ENCODE data around the gene CYFIP2.

The CYFIP2 gene

DNA sequence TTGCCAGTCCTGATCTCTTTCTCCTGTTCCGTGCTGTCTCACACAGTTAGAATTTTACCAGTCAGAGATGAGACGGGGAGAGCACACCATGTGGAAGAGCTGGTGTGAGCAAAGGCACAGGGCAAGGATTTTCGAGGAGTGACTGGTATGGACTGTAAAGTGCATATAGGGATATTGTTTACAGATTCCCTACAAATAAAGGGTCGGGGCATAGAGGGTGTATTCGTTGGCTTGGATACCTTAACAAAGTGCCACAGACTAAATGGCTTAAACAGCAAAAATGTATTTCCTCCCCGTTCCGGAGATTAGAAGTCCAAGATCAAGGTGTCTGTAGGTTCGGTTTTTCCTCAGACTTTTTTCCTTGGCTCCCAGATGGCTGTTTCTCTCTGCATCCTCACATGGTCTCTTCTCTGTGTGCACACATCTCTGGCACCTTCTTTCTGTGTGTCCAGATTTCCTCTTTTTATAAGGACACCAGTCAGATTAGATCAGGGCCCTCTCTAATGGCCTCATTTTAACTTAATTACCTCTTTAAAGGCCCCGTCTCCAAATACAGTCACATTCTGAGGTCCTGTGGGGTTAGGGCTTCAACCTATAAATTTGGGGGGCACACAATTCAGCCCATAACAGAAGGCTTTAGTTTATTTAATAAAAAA, 23.4 kb downstream of the CYFIP2 start:
- Histone ChIP-seq H3K4me2 (ENCODE audit: low read depth, low read length) (no peak overlapping the region), H3K27ac (ENCODE audit: low read length) (no peak overlapping the region)

DNA sequence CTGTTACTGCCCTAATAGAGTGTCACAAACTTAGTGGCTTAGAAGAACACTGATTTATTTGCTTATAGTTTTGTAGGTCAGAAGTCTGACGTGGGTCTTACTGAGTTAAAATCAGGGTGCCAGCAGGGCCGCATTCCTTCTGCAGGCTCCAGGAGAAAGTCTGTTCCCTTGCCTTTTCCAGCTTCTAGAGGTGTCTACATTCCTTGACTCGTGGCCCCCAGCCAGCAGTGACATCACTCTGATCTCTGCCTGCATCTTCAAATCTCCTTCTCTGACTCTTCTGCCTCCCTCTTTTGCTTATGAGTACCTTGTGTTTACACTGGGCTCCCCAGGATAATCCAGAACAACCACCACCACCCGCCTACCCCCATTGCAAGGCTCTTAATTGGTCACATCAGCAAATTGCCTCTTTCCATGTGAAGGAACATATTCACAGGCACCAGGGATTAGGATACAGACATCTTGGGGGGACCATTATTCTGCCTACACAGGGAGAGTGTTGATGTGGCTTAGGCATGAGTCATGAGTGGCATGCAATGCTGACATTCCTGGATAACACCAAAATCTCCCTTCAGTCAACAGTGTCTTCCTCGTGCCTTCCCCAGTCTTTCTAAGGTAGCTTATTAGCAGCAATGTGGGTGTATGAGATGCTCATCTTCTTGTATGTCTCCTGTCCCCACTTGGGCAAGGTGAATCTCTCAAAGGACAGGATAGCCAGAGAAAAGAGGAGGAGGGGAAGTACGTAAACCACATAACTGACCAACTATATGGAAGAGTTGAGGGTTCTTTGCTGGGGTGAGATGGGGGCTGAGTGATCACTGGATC, 24.4 kb downstream of the CYFIP2 start:
- Histone ChIP-seq H3K27me3 (replicated peaks; ENCODE audit: insufficient read depth, low read length) (no peaks in the 10 kb centered on the region), H3K27ac (ENCODE audit: low read length) (no peak overlapping the region), H3K4me2 (ENCODE audit: low read depth, low read length) (no peak overlapping the region), H3K9me2 (replicated peaks; ENCODE audit: insufficient read depth, low read length) (no peaks in the 10 kb centered on the region), H2AFZ (ENCODE audit: low read length) (no peak overlapping the region), H3K9ac (ENCODE audit: low read length) (no peak overlapping the region), H3K9me3 (replicated peaks; ENCODE audit: insufficient read depth, low read length) (no peaks in the 10 kb centered on the region), H3K4me3 (ENCODE audit: low read length) (no peak overlapping the region), H3K79me2 (ENCODE audit: low read length) (peaks cover 14% of the 10 kb centered on the region), H4K20me1 (ENCODE audit: insufficient read depth, low read length) (no peaks in the 10 kb centered on the region), H3K36me3 (replicated peaks; ENCODE audit: insufficient read depth, low read length) (peaks cover 2% of the 10 kb centered on the region; the same call in 1 of the 2 replicates), H3F3A (ENCODE audit: insufficient read depth, low read length) (no peaks in the 10 kb centered on the region), H3K4me1 (ENCODE audit: low read length) (peaks cover 6% of the 10 kb centered on the region; the same call in 1 of the 2 replicates)
- DNase-seq = no peak
- TF ChIP-seq EZH2 (optimal IDR thresholded peaks at IDR 0.05; ENCODE audit: low read depth, low read length) (no peak), EZH2phosphoT487 (IDR thresholded peaks at IDR 0.05; ENCODE audit: low read length) (no peak)
- TF ChIP-seq, protein P1, sequence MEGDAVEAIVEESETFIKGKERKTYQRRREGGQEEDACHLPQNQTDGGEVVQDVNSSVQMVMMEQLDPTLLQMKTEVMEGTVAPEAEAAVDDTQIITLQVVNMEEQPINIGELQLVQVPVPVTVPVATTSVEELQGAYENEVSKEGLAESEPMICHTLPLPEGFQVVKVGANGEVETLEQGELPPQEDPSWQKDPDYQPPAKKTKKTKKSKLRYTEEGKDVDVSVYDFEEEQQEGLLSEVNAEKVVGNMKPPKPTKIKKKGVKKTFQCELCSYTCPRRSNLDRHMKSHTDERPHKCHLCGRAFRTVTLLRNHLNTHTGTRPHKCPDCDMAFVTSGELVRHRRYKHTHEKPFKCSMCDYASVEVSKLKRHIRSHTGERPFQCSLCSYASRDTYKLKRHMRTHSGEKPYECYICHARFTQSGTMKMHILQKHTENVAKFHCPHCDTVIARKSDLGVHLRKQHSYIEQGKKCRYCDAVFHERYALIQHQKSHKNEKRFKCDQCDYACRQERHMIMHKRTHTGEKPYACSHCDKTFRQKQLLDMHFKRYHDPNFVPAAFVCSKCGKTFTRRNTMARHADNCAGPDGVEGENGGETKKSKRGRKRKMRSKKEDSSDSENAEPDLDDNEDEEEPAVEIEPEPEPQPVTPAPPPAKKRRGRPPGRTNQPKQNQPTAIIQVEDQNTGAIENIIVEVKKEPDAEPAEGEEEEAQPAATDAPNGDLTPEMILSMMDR (IDR thresholded peaks at IDR 0.05; ENCODE audit: low read length) = no peak

More for the DNA sequence above, 23.4 kb downstream of the CYFIP2 start:
- TF ChIP-seq, protein P1 (IDR thresholded peaks at IDR 0.05; ENCODE audit: low read length) = no peak
- TF ChIP-seq EZH2phosphoT487 (IDR thresholded peaks at IDR 0.05; ENCODE audit: low read length) (no peak), EZH2 (optimal IDR thresholded peaks at IDR 0.05; ENCODE audit: low read depth, low read length) (no peak)
- no peaks in the 10 kb centered on the region for H3K27me3 ChIP-seq (replicated peaks; ENCODE audit: insufficient read depth, low read length)
- H3K9me3 ChIP-seq (replicated peaks; ENCODE audit: insufficient read depth, low read length) = no peaks in the 10 kb centered on the region
- no peaks in the 10 kb centered on the region for H4K20me1 ChIP-seq (ENCODE audit: insufficient read depth, low read length)
- H3K4me3 ChIP-seq (ENCODE audit: low read length) = no peak overlapping the region
- H3F3A ChIP-seq (ENCODE audit: insufficient read depth, low read length) = no peaks in the 10 kb centered on the region
- no peaks in the 10 kb centered on the region for H3K9me2 ChIP-seq (replicated peaks; ENCODE audit: insufficient read depth, low read length)
- DNase-seq = no peak
- no peak overlapping the region for H3K9ac ChIP-seq (ENCODE audit: low read length)
- H3K36me3 ChIP-seq (replicated peaks; ENCODE audit: insufficient read depth, low read length) = peaks cover 2% of the 10 kb centered on the region; the same call in 1 of the 2 replicates
- peaks cover 25% of the 10 kb centered on the region for H3K79me2 ChIP-seq (ENCODE audit: low read length)
- no peaks in the 10 kb centered on the region for H3K4me1 ChIP-seq (ENCODE audit: low read length)
- H2AFZ ChIP-seq (ENCODE audit: low read length) = no peak overlapping the region

DNA sequence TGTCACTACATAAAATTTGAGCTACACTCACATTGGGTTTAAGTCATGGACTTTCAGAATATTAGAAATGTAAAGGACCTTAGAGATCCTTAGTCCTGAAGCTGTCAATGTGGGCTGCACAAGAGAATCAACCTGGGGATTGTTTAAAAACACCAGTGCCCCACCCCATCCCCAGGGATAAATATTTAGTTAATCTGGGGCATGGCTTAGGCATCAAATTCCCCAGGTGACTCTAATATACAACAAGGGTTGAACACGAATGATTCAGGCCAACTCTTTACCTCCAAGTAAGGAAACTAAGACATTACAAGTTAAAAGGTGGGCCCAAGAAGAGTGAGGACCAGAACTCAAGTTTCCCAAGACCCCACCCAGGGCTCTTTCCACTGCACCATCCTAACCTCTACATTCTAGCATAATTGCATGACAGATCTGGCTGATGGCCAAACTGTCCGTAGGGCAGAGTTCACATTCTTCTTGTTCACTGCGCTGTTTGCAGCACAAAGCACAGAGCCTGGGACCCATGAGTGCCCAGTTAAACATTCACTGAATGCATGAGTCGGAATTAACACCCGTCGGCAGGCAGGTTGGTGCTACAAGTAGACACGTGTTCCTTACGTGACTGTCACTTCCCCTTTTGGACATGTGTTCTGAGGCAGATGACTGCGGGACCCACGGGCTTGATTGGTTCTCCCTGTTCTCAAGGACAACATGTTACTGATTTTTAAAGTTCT, 25.2 kb downstream of the CYFIP2 start:
- H3F3A ChIP-seq (ENCODE audit: insufficient read depth, low read length) = no peaks in the 10 kb centered on the region
- H3K27ac ChIP-seq (ENCODE audit: low read length) = no peak overlapping the region
- H3K27me3 ChIP-seq (replicated peaks; ENCODE audit: insufficient read depth, low read length) = no peaks in the 10 kb centered on the region
- H3K4me1 ChIP-seq (ENCODE audit: low read length) = peaks cover 11% of the 10 kb centered on the region
- no peaks in the 10 kb centered on the region for H3K9me2 ChIP-seq (replicated peaks; ENCODE audit: insufficient read depth, low read length)
- no peak for TF ChIP-seq EZH2phosphoT487 (IDR thresholded peaks at IDR 0.05; ENCODE audit: low read length)
- TF ChIP-seq EZH2 (optimal IDR thresholded peaks at IDR 0.05; ENCODE audit: low read depth, low read length) = no peak
- TF ChIP-seq, protein P1 (IDR thresholded peaks at IDR 0.05; ENCODE audit: low read length) = no peak
- H3K4me3 ChIP-seq (ENCODE audit: low read length) = no peak overlapping the region
- no peak for DNase-seq
- no peak overlapping the region for H3K4me2 ChIP-seq (ENCODE audit: low read depth, low read length)
- no peak overlapping the region for H2AFZ ChIP-seq (ENCODE audit: low read length)
- no peaks in the 10 kb centered on the region; the same call in 1 of the 2 replicates for H3K36me3 ChIP-seq (replicated peaks; ENCODE audit: insufficient read depth, low read length)
- no peak overlapping the region for H3K9ac ChIP-seq (ENCODE audit: low read length)
- no peaks in the 10 kb centered on the region for H3K9me3 ChIP-seq (replicated peaks; ENCODE audit: insufficient read depth, low read length)
- 0 out of 2 replicates have a peak, but pooled peaks cover 9% of the 10 kb centered on the region for H3K79me2 ChIP-seq (ENCODE audit: low read length)
- no peaks in the 10 kb centered on the region for H4K20me1 ChIP-seq (ENCODE audit: insufficient read depth, low read length)
